Liver (tissue), 9 donors: ENCODE measurements around the gene MELK. TPM values are rescaled to one million over a fixed set of nuclear protein-coding genes. Genes with fewer than 3 reads are reported as not detected.

ENCODE experiments used
- DNase-seq: peaks from one replicate; pipeline ENCODE4 v3.0.0-alpha.2; 2017; ENCODE audit warnings: low spot score
- H3K27ac ChIP-seq, 2 donors: one replicate each; pipeline ENCODE4 v1.7.0; 2013; ENCODE audit warnings: inconsistent platforms in 2 of 2, low read length in 2 of 2, control low read depth in 1 of 2, low read depth in 1 of 2, mild to moderate bottlenecking in 1 of 2
- H3K27me3 ChIP-seq, 4 donors: one replicate each; pipeline versions ENCODE4 v1.6.1 to v1.7.0; 2013; ENCODE audit warnings: low read length in 3 of 4, inconsistent platforms in 1 of 4, mild to moderate bottlenecking in 1 of 4, moderate library complexity in 1 of 4; ENCODE audit not compliant: control insufficient read depth in 4 of 4, insufficient read depth in 4 of 4
- H3K36me3 ChIP-seq, 4 donors: one replicate each; pipeline versions ENCODE4 v1.6.1 to v1.7.0; 2013; ENCODE audit warnings: low read length in 3 of 4, mild to moderate bottlenecking in 3 of 4, low read depth in 1 of 4, moderate library complexity in 1 of 4; ENCODE audit not compliant: control insufficient read depth in 4 of 4, insufficient read depth in 3 of 4
- H3K4me1 ChIP-seq, 4 donors: one replicate each; pipeline versions ENCODE4 v1.6.1 to v1.7.0; 2013; ENCODE audit warnings: low read length in 3 of 4, mild to moderate bottlenecking in 3 of 4, moderate library complexity in 1 of 4; ENCODE audit not compliant: control insufficient read depth in 4 of 4, insufficient read depth in 4 of 4
- H3K4me3 ChIP-seq, 3 donors: one replicate each; pipeline versions ENCODE4 v1.6.1 to v1.7.0; 2013; ENCODE audit warnings: low read length in 3 of 3, control low read depth in 1 of 3, low read depth in 1 of 3, mild to moderate bottlenecking in 1 of 3
- H3K9ac ChIP-seq, 2 donors: one replicate each; pipeline ENCODE4 v1.7.0; 2013; ENCODE audit warnings: low read length in 2 of 2, mild to moderate bottlenecking in 2 of 2, moderate library complexity in 2 of 2, control low read depth in 1 of 2, low read depth in 1 of 2
- H3K9me3 ChIP-seq, 4 donors: one replicate each; pipeline versions ENCODE4 v1.6.1 to v1.7.0; 2013; ENCODE audit warnings: low read length in 3 of 4; ENCODE audit not compliant: control insufficient read depth in 4 of 4
- ATF3 ChIP-seq: IDR thresholded peaks from 2 replicates; pipeline ENCODE4 v1.6.1; 2016; ENCODE audit warnings: antibody characterized with exemption
- FOXA1 ChIP-seq: IDR thresholded peaks from 2 replicates; pipeline ENCODE4 v1.6.1; 2016; ENCODE audit warnings: antibody characterized with exemption
- FOXA2 ChIP-seq: IDR thresholded peaks from 2 replicates; pipeline ENCODE4 v1.6.1; 2016; ENCODE audit warnings: antibody characterized with exemption
- HNF4G ChIP-seq: IDR thresholded peaks from 2 replicates; pipeline ENCODE4 v1.6.1; 2016; ENCODE audit warnings: antibody characterized with exemption
- JUND ChIP-seq, 2 donors: IDR thresholded peaks; 2 replicates each; pipeline ENCODE4 v1.6.1; 2016; ENCODE audit warnings: antibody characterized with exemption in 2 of 2
- RAD21 ChIP-seq, 2 donors: IDR thresholded peaks; 2 replicates each; pipeline ENCODE4 v1.6.1; 2016; ENCODE audit warnings: antibody characterized with exemption in 2 of 2, mild to moderate bottlenecking in 2 of 2
- TAF1 ChIP-seq: conservative IDR thresholded peaks from 2 replicates; pipeline ENCODE4 v1.6.1; 2016; ENCODE audit warnings: antibody characterized with exemption, mild to moderate bottlenecking
- YY1 ChIP-seq: IDR thresholded peaks from 2 replicates; pipeline ENCODE4 v1.6.1; 2016; ENCODE audit warnings: antibody characterized with exemption, mild to moderate bottlenecking
- WGBS: extraction: QIAGEN DNeasy Blood & Tissue Kit; methylation state at CpG from one replicate; pipeline ENCODE4 v1.1.7; 2013; 5-methylcytosine and 5-hydroxymethylcytosine counted together
- polyA plus RNA-seq, 2 donors: library from polyadenylated mRNA; stranded (reverse) in 1 of 2; unstranded in 1 of 2; fragments of 200-250 nt in 1 of 2; fragments of >200 nt in 1 of 2; fragmentation: Nextera tagmentation in 1 of 2; extraction: Ambion mirVana in 1 of 2; gene quantifications; one replicate each; pipeline versions ENCODE4 v1.2.1 to v1.2.3, GENCODE V29; 2013 to 2015
- total RNA-seq, 2 donors: library from RNA; depleted of rRNA; stranded (reverse); fragments of >200 nt; gene quantifications; one replicate each; pipeline ENCODE4 v1.2.3, GENCODE V29; 2014
- TF ChIP-seq, protein P1 (sequence below): fragments of 150-350 bp; IDR thresholded peaks from 2 replicates; pipeline ENCODE4 v1.5.1; 2017; ENCODE audit warnings: improper control_type of control experiment, low read depth, low read length; ENCODE audit not compliant: missing input control
- TF ChIP-seq, protein P2 (sequence below): IDR thresholded peaks from 2 replicates; pipeline ENCODE4 v1.6.1; 2016; ENCODE audit warnings: antibody characterized with exemption
- TF ChIP-seq, protein P3 (sequence below): IDR thresholded peaks from 2 replicates; pipeline ENCODE4 v1.6.1; 2016; ENCODE audit warnings: antibody characterized with exemption, mild to moderate bottlenecking
- donor health status: healthy.
- donor health status: healthy.
- donor health status: healthy.
- donor health status: healthy.
- donor health status: healthy.

Gene MELK
- total and polyA plus RNA-seq, 4 donors, result 0.08 to 19.5 (median 1.0) TPM

- no peaks in the 10 kb centered on the region for H3K4me1 ChIP-seq
- H3K27ac ChIP-seq, result no peak overlapping the region
- WGBS, result 91% methylated on average over 6 of the region's 6 CpGs
- H3K36me3 ChIP-seq, result no peaks in the 10 kb centered on the region
- H3K4me3 ChIP-seq, result no peak overlapping the region
- no peak for DNase-seq
- H3K9me3 ChIP-seq, result no peaks in the 10 kb centered on the region
- no peaks in the 10 kb centered on the region for H3K27me3 ChIP-seq
- TF ChIP-seq, protein P1, sequence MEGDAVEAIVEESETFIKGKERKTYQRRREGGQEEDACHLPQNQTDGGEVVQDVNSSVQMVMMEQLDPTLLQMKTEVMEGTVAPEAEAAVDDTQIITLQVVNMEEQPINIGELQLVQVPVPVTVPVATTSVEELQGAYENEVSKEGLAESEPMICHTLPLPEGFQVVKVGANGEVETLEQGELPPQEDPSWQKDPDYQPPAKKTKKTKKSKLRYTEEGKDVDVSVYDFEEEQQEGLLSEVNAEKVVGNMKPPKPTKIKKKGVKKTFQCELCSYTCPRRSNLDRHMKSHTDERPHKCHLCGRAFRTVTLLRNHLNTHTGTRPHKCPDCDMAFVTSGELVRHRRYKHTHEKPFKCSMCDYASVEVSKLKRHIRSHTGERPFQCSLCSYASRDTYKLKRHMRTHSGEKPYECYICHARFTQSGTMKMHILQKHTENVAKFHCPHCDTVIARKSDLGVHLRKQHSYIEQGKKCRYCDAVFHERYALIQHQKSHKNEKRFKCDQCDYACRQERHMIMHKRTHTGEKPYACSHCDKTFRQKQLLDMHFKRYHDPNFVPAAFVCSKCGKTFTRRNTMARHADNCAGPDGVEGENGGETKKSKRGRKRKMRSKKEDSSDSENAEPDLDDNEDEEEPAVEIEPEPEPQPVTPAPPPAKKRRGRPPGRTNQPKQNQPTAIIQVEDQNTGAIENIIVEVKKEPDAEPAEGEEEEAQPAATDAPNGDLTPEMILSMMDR, result no peak
- TF ChIP-seq HNF4G (no peak), TAF1 (no peak), FOXA1 (no peak), FOXA2 (no peak)
- TF ChIP-seq, protein P2, sequence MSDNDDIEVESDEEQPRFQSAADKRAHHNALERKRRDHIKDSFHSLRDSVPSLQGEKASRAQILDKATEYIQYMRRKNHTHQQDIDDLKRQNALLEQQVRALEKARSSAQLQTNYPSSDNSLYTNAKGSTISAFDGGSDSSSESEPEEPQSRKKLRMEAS, result no peak
- H3K9ac ChIP-seq, result no peak overlapping the region
Measured at GRCh38 chr9:36625006-36625615, 52.4 kb downstream of the MELK start.

DNA sequence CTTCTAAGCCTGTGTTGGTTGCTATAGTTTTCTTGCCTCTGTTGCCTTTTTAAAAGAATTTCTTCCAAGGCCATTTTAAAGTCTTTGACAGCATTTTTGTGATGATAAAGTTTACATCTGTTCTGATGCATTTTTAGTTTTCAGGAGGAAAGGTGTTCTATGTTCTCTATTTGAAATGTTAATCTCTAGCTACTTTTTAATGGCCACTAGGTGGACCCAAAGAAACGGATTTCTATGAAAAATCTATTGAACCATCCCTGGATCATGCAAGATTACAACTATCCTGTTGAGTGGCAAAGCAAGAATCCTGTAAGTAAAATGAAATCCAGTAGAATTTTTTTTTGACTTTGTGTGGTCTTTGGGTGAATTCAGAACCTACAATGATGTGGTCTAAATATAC lies 60.2 kb downstream of the MELK start:
- TF ChIP-seq, protein P1, result peak; percentile 41
- TF ChIP-seq YY1 (no peak), RAD21 (IDR thresholded peaks at IDR 0.05) (peak; percentile 74), FOXA2 (no peak), ATF3 (no peak), JUND (IDR thresholded peaks at IDR 0.05) (no peak)
- TF ChIP-seq, protein P3, sequence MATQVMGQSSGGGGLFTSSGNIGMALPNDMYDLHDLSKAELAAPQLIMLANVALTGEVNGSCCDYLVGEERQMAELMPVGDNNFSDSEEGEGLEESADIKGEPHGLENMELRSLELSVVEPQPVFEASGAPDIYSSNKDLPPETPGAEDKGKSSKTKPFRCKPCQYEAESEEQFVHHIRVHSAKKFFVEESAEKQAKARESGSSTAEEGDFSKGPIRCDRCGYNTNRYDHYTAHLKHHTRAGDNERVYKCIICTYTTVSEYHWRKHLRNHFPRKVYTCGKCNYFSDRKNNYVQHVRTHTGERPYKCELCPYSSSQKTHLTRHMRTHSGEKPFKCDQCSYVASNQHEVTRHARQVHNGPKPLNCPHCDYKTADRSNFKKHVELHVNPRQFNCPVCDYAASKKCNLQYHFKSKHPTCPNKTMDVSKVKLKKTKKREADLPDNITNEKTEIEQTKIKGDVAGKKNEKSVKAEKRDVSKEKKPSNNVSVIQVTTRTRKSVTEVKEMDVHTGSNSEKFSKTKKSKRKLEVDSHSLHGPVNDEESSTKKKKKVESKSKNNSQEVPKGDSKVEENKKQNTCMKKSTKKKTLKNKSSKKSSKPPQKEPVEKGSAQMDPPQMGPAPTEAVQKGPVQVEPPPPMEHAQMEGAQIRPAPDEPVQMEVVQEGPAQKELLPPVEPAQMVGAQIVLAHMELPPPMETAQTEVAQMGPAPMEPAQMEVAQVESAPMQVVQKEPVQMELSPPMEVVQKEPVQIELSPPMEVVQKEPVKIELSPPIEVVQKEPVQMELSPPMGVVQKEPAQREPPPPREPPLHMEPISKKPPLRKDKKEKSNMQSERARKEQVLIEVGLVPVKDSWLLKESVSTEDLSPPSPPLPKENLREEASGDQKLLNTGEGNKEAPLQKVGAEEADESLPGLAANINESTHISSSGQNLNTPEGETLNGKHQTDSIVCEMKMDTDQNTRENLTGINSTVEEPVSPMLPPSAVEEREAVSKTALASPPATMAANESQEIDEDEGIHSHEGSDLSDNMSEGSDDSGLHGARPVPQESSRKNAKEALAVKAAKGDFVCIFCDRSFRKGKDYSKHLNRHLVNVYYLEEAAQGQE, result no peak
- DNase-seq, result no peak
- WGBS, result 6% methylated on average over 1 of the region's 1 CpG

More for the DNA sequence above, 60.2 kb downstream of the MELK start:
- Histone ChIP-seq H3K36me3 (no peaks in the 10 kb centered on the region), H3K4me1 (no peaks in the 10 kb centered on the region), H3K27me3 (no peaks in the 10 kb centered on the region), H3K9ac (no peak overlapping the region), H3K4me3 (no peak overlapping the region), H3K9me3 (no peaks in the 10 kb centered on the region), H3K27ac (no peak overlapping the region)
